Transverse colon (tissue), 4 donors: ENCODE data around the gene FXYD2.

Experiments
- EP300 ChIP-seq: sonication (generic); formaldehyde crosslinking; IDR thresholded peaks from one replicate; pipeline ENCODE4 v1.6.1; 2017; ENCODE audit warnings: antibody characterized with exemption, low read depth
- POLR2A ChIP-seq: fragments of 450-650 bp; IDR thresholded peaks from one replicate; pipeline ENCODE4 v1.6.1; 2016; ENCODE audit warnings: antibody characterized with exemption, mild to moderate bottlenecking, moderate library complexity
- POLR2AphosphoS5 ChIP-seq, 3 donors: sonication (generic); formaldehyde crosslinking; IDR thresholded peaks; one replicate each; pipeline ENCODE4 v1.6.1; 2016; ENCODE audit warnings: antibody characterized with exemption in 3 of 3
- TF ChIP-seq, protein P1 (sequence below), 5 experiments: fragments of 200-600 bp in 3 of 5; fragments of 450-650 bp in 2 of 5; sonication (generic) in 3 of 5; IDR thresholded peaks; 1 replicate in 2 of 5; 2 replicates in 3 of 5; pipeline ENCODE4 v1.5.1; 2016 to 2017; ENCODE audit warnings: antibody characterized with exemption in 5 of 5, inconsistent platforms in 3 of 5, mild to moderate bottlenecking in 2 of 5, moderate library complexity in 1 of 5

DNA sequence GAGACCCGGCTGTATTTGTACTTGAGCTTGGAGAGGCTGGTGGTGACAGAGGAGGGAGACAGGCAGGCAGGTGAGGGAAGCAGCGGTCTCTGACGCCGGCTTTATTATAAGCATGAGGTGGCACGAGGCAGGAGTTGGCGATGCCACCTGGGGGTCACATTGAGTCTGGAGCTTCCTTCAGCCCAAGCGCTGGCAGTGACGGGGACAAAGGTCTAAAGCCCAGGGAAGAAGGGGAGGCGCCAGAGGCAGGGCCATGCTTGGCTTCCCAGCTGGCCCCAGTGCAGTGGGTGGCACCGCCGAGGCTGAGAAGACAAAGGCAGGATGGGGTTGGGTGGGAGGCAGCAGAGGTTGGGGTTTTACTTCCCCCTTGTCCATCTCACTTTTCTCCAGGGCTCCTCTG lies 4.5 kb downstream of the FXYD2 start:
- TF ChIP-seq, protein P1, sequence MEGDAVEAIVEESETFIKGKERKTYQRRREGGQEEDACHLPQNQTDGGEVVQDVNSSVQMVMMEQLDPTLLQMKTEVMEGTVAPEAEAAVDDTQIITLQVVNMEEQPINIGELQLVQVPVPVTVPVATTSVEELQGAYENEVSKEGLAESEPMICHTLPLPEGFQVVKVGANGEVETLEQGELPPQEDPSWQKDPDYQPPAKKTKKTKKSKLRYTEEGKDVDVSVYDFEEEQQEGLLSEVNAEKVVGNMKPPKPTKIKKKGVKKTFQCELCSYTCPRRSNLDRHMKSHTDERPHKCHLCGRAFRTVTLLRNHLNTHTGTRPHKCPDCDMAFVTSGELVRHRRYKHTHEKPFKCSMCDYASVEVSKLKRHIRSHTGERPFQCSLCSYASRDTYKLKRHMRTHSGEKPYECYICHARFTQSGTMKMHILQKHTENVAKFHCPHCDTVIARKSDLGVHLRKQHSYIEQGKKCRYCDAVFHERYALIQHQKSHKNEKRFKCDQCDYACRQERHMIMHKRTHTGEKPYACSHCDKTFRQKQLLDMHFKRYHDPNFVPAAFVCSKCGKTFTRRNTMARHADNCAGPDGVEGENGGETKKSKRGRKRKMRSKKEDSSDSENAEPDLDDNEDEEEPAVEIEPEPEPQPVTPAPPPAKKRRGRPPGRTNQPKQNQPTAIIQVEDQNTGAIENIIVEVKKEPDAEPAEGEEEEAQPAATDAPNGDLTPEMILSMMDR (IDR thresholded peaks at IDR 0.05), result no peak
- TF ChIP-seq EP300 (no peak), POLR2A (no peak), POLR2AphosphoS5 (IDR thresholded peaks at IDR 0.05) (no peak)
